ENCODE results near the gene CLEC2L. TPM values are rescaled to one million over a fixed set of nuclear protein-coding genes. Genes with fewer than 3 reads are reported as not detected.

The CLEC2L gene
- total and polyA plus RNA-seq, 9 donors, result 0.15 to 1.5 (median 0.33) TPM; not detected in 6

GRCh38 chr7:139495580-139496125, 27.8 kb upstream of the CLEC2L start:
- intact Hi-C loops (cut with DNase I), result loop anchor here in 3 of 4 donors (5.0 to 10.0 kb wide), 3 partner anchors 119 to 512 kb away; no protein-coding TSS in a partner anchor
- H3K36me3 ChIP-seq, result no peaks in the 10 kb centered on the region
- no peak for DNase-seq
- peaks cover 0 to 3% of the 10 kb centered on the region in 2 donors for H3K9me3 ChIP-seq
- no peak overlapping the region for H3K4me3 ChIP-seq
- no peak overlapping the region for H3K27ac ChIP-seq
- 84 to 90% (median 85%) methylated on average over 8 of the region's 8 CpGs for WGBS, 3 donors
- no peak for TF ChIP-seq CTCF (IDR thresholded peaks at IDR 0.05)
- TF ChIP-seq POLR2A (IDR thresholded peaks at IDR 0.05), result no peak
- no peak for TF ChIP-seq EP300 (IDR thresholded peaks at IDR 0.05)
- H3K27me3 ChIP-seq, result no peaks in the 10 kb centered on the region
- H3K4me1 ChIP-seq (ENCODE audit: insufficient read depth), result no peaks in the 10 kb centered on the region

GRCh38 chr7:139496528-139496927, 27.0 kb upstream of the CLEC2L start:
- no peak for TF ChIP-seq POLR2A (IDR thresholded peaks at IDR 0.05)
- TF ChIP-seq EP300 (IDR thresholded peaks at IDR 0.05), result no peak
- TF ChIP-seq CTCF (IDR thresholded peaks at IDR 0.05), result no peak
- Histone ChIP-seq H3K27ac (no peak overlapping the region), H3K27me3 (no peaks in the 10 kb centered on the region), H3K36me3 (no peaks in the 10 kb centered on the region), H3K4me1 (ENCODE audit: insufficient read depth) (no peaks in the 10 kb centered on the region), H3K4me3 (no peak overlapping the region), H3K9me3 (peaks cover 0 to 3% of the 10 kb centered on the region in 2 donors)
- intact Hi-C loops (cut with DNase I), result loop anchor here in 3 of 4 donors (5.0 to 10.0 kb wide), 3 partner anchors 118 to 511 kb away; no protein-coding TSS in a partner anchor
- DNase-seq, result no peak
- WGBS, 3 donors, result 85 to 89% (median 88%) methylated on average over 10 of the region's 10 CpGs

- no peaks in the 10 kb centered on the region for H3K27me3 ChIP-seq
- intact Hi-C loops (cut with DNase I), result loop anchor here in 1 of 4 donors (5.0 kb wide), 1 partner anchor 502 kb away; no protein-coding TSS in a partner anchor
- no peak for DNase-seq
- no peak overlapping the region for H3K4me3 ChIP-seq
- no peak overlapping the region for H3K27ac ChIP-seq
- WGBS, 3 donors, result 91 to 96% (median 93%) methylated on average over 7 of the region's 7 CpGs
- TF ChIP-seq POLR2A (IDR thresholded peaks at IDR 0.05) (no peak), CTCF (IDR thresholded peaks at IDR 0.05) (no peak), EP300 (IDR thresholded peaks at IDR 0.05) (no peak)
- H3K36me3 ChIP-seq, result no peaks in the 10 kb centered on the region
- H3K4me1 ChIP-seq (ENCODE audit: insufficient read depth), result no peaks in the 10 kb centered on the region
- H3K9me3 ChIP-seq, result no peaks in the 10 kb centered on the region
These were observed 22.7 kb upstream of the CLEC2L start for GRCh38 chr7:139500770-139501138.

- Histone ChIP-seq H3K4me3 (no peak overlapping the region), H3K27me3 (no peaks in the 10 kb centered on the region), H3K4me1 (ENCODE audit: insufficient read depth) (no peaks in the 10 kb centered on the region), H3K27ac (no peak overlapping the region), H3K36me3 (no peaks in the 10 kb centered on the region), H3K9me3 (no peaks in the 10 kb centered on the region)
- intact Hi-C loops (cut with DNase I), result loop anchor here in 1 of 4 donors (5.0 kb wide), 1 partner anchor 500 kb away; no protein-coding TSS in a partner anchor
- WGBS, 3 donors, result 87 to 91% (median 89%) methylated on average over 22 of the region's 22 CpGs
- TF ChIP-seq CTCF (IDR thresholded peaks at IDR 0.05) (no peak), EP300 (IDR thresholded peaks at IDR 0.05) (no peak)
- no peak for DNase-seq
These were observed 21.3 kb upstream of the CLEC2L start for GRCh38 chr7:139502226-139502625.
